CD4-positive, alpha-beta T cell (primary cell): ENCODE results near the gene CENPF. TPM values are rescaled to one million over a fixed set of nuclear protein-coding genes. Genes with fewer than 3 reads are reported as not detected.
"Not testable (repeated sequence)": the region's sequence is repeated elsewhere in the genome, so short reads cannot be mapped to it uniquely, and the experiment has no call there.

Source experiments
- ATAC-seq: fragments of 200-7000 bp; cut with Tn5 transposase; one replicate; pipeline ENCODE4 v1.10.0; 2022; ENCODE audit warnings: mild to moderate bottlenecking; ENCODE audit not compliant: poor library complexity
- CTCF ChIA-PET: fragments of 350-600 bp; sonication (Branson Sonifier 250); formaldehyde crosslinking; loops from one replicate; lab custom pipeline; 2021; ENCODE audit warnings: antibody characterized with exemption, inconsistent platforms; lab: Charles Lee
- POLR2A ChIA-PET: fragments of 350-600 bp; sonication (Branson Sonifier 250); formaldehyde crosslinking; loops from one replicate; lab custom pipeline; 2021; ENCODE audit warnings: antibody characterized with exemption, inconsistent platforms; lab: Charles Lee
- DNase-seq, 14 experiments: peaks; one replicate each; pipeline ENCODE4 v3.0.0-alpha.2; 2013 to 2020; ENCODE audit warnings: mixed read lengths in 2 of 14
- H3K27ac ChIP-seq, 2 donors: one replicate each; pipeline versions ENCODE4 v1.5.1 to v1.7.0; 2013; ENCODE audit warnings: low read length in 2 of 2, low read depth in 1 of 2, mild to moderate bottlenecking in 1 of 2
- H3K27me3 ChIP-seq, 2 experiments: 1 replicate in 1 of 2; 2 replicates in 1 of 2; pipeline versions ENCODE4 v1.6.1 to v1.7.0; 2013; ENCODE audit warnings: low read length in 2 of 2, control low read depth in 1 of 2, mild to moderate bottlenecking in 1 of 2, moderate library complexity in 1 of 2; ENCODE audit not compliant: insufficient read depth in 2 of 2, control insufficient read depth in 1 of 2
- H3K36me3 ChIP-seq: one replicate; pipeline ENCODE4 v1.6.1; 2013; ENCODE audit warnings: low read length, control low read depth; ENCODE audit not compliant: insufficient read depth
- H3K4me1 ChIP-seq: one replicate; pipeline ENCODE4 v1.6.1; 2013; ENCODE audit warnings: low read length, control low read depth; ENCODE audit not compliant: insufficient read depth
- H3K4me3 ChIP-seq: one replicate; pipeline ENCODE4 v1.5.1; 2013; ENCODE audit warnings: mild to moderate bottlenecking, low read length, moderate library complexity
- H3K9me3 ChIP-seq, 2 experiments: 1 replicate in 1 of 2; 2 replicates in 1 of 2; pipeline versions ENCODE4 v1.6.1 to v1.7.0; 2013; ENCODE audit warnings: low read length in 2 of 2, mild to moderate bottlenecking in 2 of 2, control low read depth in 1 of 2, moderate library complexity in 1 of 2; ENCODE audit not compliant: control insufficient read depth in 1 of 2, insufficient read depth in 1 of 2
- H3K27ac Mint-ChIP-seq: one replicate; pipeline ENCODE4 v1.8.0; 2020; ENCODE audit warnings: mixed read lengths
- H3K27me3 Mint-ChIP-seq: one replicate; pipeline ENCODE4 v1.8.0; 2021; ENCODE audit warnings: mixed read lengths
- H3K36me3 Mint-ChIP-seq: one replicate; pipeline ENCODE4 v1.8.0; 2021; ENCODE audit warnings: low read depth, mixed read lengths
- H3K4me1 Mint-ChIP-seq: one replicate; pipeline ENCODE4 v1.8.0; 2021; ENCODE audit warnings: low read depth, mixed read lengths
- H3K4me3 Mint-ChIP-seq: one replicate; pipeline ENCODE4 v1.8.0; 2020; ENCODE audit warnings: mild to moderate bottlenecking, mixed read lengths
- H3K9me3 Mint-ChIP-seq: one replicate; pipeline ENCODE4 v1.8.0; 2020; ENCODE audit warnings: mixed read lengths
- CTCF ChIP-seq: fragments of 200-600 bp; IDR thresholded peaks from one replicate; pipeline ENCODE4 v1.8.0; 2022; ENCODE audit warnings: antibody characterized with exemption, mild to moderate bottlenecking
- intact Hi-C, 2 experiments: fragments of 100-400 bp; cut with DNase I in 1 of 2; cut with micrococcal nuclease in 1 of 2; formaldehyde crosslinking; loops; one replicate each; pipeline versions ENCODE4 v1.15.1 to v1.9.0; 2023 to 2025; cut with DNase I, micrococcal nuclease
- total RNA-seq, 174 experiments: library from RNA in 2 of 174; stranded (reverse) in 2 of 174; gene quantifications; one replicate each; pipeline ENCODE4 v1.2.3 and lab custom pipeline; 2021 to 2026

The CENPF gene
- total RNA-seq, 2 experiments from 2014 or later = 3.4 to 3.8 TPM

DNA sequence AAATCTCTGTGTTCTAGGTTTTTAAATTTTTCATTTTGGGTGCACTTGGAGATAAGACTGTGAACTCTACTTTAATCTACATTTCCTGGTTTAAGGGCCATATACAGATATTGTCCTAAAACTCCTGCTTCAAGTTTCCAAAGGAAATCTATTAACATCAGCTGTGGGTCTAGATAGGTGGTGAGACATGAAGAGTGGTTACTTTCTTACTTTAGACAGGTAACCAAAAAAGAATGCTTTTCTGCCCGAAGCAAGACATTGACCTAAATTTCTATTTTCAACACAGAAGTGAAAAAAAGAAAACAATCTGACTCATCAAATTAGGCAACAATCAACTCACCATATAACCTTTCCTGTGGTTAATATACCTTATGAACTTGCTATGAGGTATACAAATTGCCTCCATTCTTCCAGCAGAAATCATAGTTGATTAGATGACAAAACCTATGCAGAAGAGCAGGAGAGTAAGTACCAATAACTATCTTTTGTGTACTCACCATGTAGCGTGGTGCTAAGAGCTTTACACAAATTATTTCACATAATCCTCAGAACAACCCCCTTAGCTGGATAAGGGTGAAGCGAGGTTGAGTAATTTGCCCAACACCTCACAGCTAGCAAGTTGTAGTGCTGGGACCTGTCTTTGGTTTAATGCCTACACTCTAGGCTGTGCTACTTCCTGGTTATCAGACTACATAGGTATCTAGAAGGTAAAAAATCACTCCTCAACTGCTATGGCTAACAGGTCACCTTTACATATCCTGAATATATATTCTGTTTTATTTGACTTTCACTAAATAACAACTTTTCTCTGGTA is 28.2 kb upstream of the CENPF start:
- POLR2A ChIA-PET = interaction anchor here (0.7 kb wide), 1 partner anchor 85 kb away, joined by 3 read pairs; no protein-coding TSS in a partner anchor
- peaks cover 8 to 10% of the 10 kb centered on the region in 2 experiments for H3K9me3 ChIP-seq
- intact Hi-C loops = no loop called here
- no peak overlapping the region for H3K4me3 ChIP-seq
- ATAC-seq = no peak
- no peak overlapping the region for H3K4me3 Mint-ChIP-seq
- H3K4me1 ChIP-seq = no peaks in the 10 kb centered on the region
- H3K9me3 Mint-ChIP-seq = peaks cover 6% of the 10 kb centered on the region
- no peaks in the 10 kb centered on the region for H3K36me3 ChIP-seq
- H3K27me3 ChIP-seq = peaks cover 0 to 3% of the 10 kb centered on the region in 2 experiments
- CTCF ChIA-PET = interaction anchor here (1.3 kb wide), 1 partner anchor 12 kb away, joined by 3 read pairs; no protein-coding TSS in a partner anchor
- no peaks in the 10 kb centered on the region for H3K4me1 Mint-ChIP-seq
- DNase-seq = no peak
- H3K27ac ChIP-seq = no peak overlapping the region
- no peaks in the 10 kb centered on the region for H3K36me3 Mint-ChIP-seq
- TF ChIP-seq CTCF = no peak
- no peak overlapping the region for H3K27ac Mint-ChIP-seq
- H3K27me3 Mint-ChIP-seq = no peaks in the 10 kb centered on the region

GRCh38 chr1:214576120-214576519 is 26.9 kb upstream of the CENPF start:
- H3K4me1 ChIP-seq, H3K27me3 Mint-ChIP-seq, H3K4me3 Mint-ChIP-seq, H3K27ac Mint-ChIP-seq, DNase-seq, H3K9me3 Mint-ChIP-seq, H3K9me3 ChIP-seq, H3K27me3 ChIP-seq, H3K4me1 Mint-ChIP-seq, H3K36me3 Mint-ChIP-seq, CTCF ChIA-PET, H3K36me3 ChIP-seq, ATAC-seq, POLR2A ChIA-PET, H3K27ac ChIP-seq, intact Hi-C loops, H3K4me3 ChIP-seq: not testable (repeated sequence)

DNA sequence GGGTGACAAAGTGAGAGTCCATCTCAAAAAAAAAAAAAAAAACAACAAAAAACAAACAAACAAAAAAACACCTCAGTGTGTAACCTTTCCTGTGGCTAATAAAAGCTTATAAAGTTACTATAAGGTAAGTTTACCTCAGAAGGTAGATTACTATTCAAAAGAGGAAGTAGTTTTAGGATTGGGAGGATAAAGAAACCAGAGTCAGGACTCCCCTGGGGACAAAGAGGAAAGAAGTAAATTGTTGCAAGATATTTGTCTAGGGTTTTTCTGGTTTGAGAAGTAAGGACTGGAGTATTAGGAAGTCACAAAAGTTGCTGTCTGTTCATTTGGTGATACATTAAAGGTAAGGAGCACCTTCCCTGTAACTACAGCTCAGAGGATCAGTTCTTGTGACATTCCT is 23.8 kb upstream of the CENPF start:
- H3K27ac ChIP-seq = no peak overlapping the region
- TF ChIP-seq CTCF = no peak
- Mint-ChIP-seq H3K9me3 (peaks cover 6% of the 10 kb centered on the region), H3K4me1 (no peaks in the 10 kb centered on the region), H3K27ac (no peak overlapping the region), H3K4me3 (no peak overlapping the region), H3K27me3 (no peaks in the 10 kb centered on the region), H3K36me3 (no peaks in the 10 kb centered on the region)
- intact Hi-C loops = no loop called here
- DNase-seq = no peak
- no peaks in the 10 kb centered on the region for H3K4me1 ChIP-seq
- H3K4me3 ChIP-seq = no peak overlapping the region
- H3K36me3 ChIP-seq = no peaks in the 10 kb centered on the region
- no peak for ATAC-seq
- no peaks in the 10 kb centered on the region for H3K27me3 ChIP-seq
- peaks cover 8 to 10% of the 10 kb centered on the region in 2 experiments for H3K9me3 ChIP-seq
- ChIA-PET CTCF (no interaction called here), POLR2A (no interaction called here)
